ENCODE results near the gene VSIG2.

DNA sequence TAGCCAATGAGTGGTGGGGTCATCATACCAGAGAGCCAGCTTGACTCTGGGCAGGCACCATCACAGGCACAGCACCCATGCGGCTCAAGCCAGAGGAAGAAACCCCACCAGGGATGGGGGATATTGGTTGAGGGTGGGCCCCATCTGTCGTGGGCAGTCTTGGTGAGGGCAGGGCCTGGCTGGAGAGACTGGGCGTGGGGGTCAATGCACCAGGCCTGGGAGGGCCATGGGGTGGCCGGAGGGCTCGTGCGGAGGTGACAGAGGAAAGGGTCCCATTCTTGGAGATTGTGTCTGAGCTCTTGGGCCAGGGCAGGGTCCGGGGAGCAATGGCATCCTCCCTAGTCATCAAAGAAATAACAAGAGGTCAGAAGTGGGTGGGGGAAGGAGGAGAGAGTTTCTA, 1.6 kb upstream of the VSIG2 start:
- no peak for TF ChIP-seq REST (IDR thresholded peaks at IDR 0.05; ENCODE audit: insufficient read depth in 1 of 2, low read depth in 2 of 2, low read length in 2 of 2)
- TF ChIP-seq POLR2AphosphoS5 (IDR thresholded peaks at IDR 0.05; ENCODE audit: low read depth, low read length): no peak
- TF ChIP-seq TAF1 (IDR thresholded peaks at IDR 0.05; ENCODE audit: borderline replicate concordance, insufficient read depth, low read length): no peak
- TF ChIP-seq SIN3A (IDR thresholded peaks at IDR 0.05; ENCODE audit: borderline replicate concordance, insufficient read depth, low read length): no peak
- TF ChIP-seq FOXP2 (optimal IDR thresholded peaks at IDR 0.05; ENCODE audit: borderline replicate concordance, extremely low read depth, extremely low read length, insufficient read depth): no peak

All from PFSK-1 (cell line).